ENCODE data around the gene HCN3. TPM values are rescaled to one million over a fixed set of nuclear protein-coding genes. Genes with fewer than 3 reads are reported as not detected.
A peak's percentile ranks its signal among the peaks of the same experiment; 100 is the strongest.

HCN3 gene
- total and polyA plus RNA-seq, 2 of the 13 experiments (the other 11 are each of a cell fraction or from before 2014, with no cell fraction given): 2.4 to 10.2 TPM

GRCh38 chr1:155272466-155273342 is 4.6 kb upstream of the HCN3 start (continued):
- TF ChIP-seq TMF1 (CRISPR knock-in tag; IDR thresholded peaks at IDR 0.05; ENCODE audit: low read depth): no peak
- no peak for TF ChIP-seq ZNF30 (CRISPR knock-in tag; IDR thresholded peaks at IDR 0.05)
- no peak for TF ChIP-seq DRAP1 (CRISPR knock-in tag; IDR thresholded peaks at IDR 0.05)
- TF ChIP-seq ZBTB40 (IDR thresholded peaks at IDR 0.05): no peak
- TF ChIP-seq ZBTB40 (CRISPR knock-in tag; IDR thresholded peaks at IDR 0.05): peak; percentile 13; the same call in 1 of the 2 replicates
- no peak for TF ChIP-seq TCF7 (IDR thresholded peaks at IDR 0.05; ENCODE audit: low read depth)
- TF ChIP-seq EHMT2 (IDR thresholded peaks at IDR 0.05; ENCODE audit: borderline replicate concordance, low read depth, low read length): no peak
- no peak; the same call in 1 of the 2 replicates for TF ChIP-seq GFI1 (CRISPR knock-in tag; IDR thresholded peaks at IDR 0.05; ENCODE audit: borderline replicate concordance)
- no peak for TF ChIP-seq TEAD2 (CRISPR knock-in tag; IDR thresholded peaks at IDR 0.05)
- TF ChIP-seq ZNF646 (CRISPR knock-in tag; IDR thresholded peaks at IDR 0.05): no peak
